CD14-positive monocyte (primary cell): ENCODE results near the gene GPATCH2. TPM values are rescaled to one million over a fixed set of nuclear protein-coding genes. Genes with fewer than 3 reads are reported as not detected.

Experiments used
- DNase-seq, 3 donors: peaks; one replicate each; pipeline ENCODE4 v3.0.0-alpha.2; 2011 to 2022
- H2AFZ ChIP-seq: 2 replicates; pipeline ENCODE4 v1.6.0; 2012; ENCODE audit warnings: mild to moderate bottlenecking, low read depth, low read length, inconsistent platforms; ENCODE audit not compliant: insufficient read depth, poor library complexity, severe bottlenecking
- H3K27ac ChIP-seq, 2 donors: 1 replicate in 1 of 2; 2 replicates in 1 of 2; pipeline ENCODE4 v1.5.1; 2012 to 2013; ENCODE audit warnings: low read length in 2 of 2, control low read depth in 1 of 2, inconsistent platforms in 1 of 2, low read depth in 1 of 2, mild to moderate bottlenecking in 1 of 2
- H3K27me3 ChIP-seq, 2 donors: one replicate each; pipeline versions ENCODE4 v1.6.0 to v1.6.1; 2011 to 2013; ENCODE audit warnings: low read length in 2 of 2; ENCODE audit not compliant: control insufficient read depth in 2 of 2, insufficient read depth in 2 of 2
- H3K36me3 ChIP-seq, 2 donors: replicated peaks in 1 of 2; 1 replicate in 1 of 2; 2 replicates in 1 of 2; pipeline versions ENCODE4 v1.5.1 to v1.6.1; 2012 to 2013; ENCODE audit warnings: low read length in 2 of 2, control low read depth in 1 of 2, inconsistent platforms in 1 of 2, mild to moderate bottlenecking in 1 of 2; ENCODE audit not compliant: insufficient read depth in 2 of 2, control insufficient read depth in 1 of 2
- H3K4me1 ChIP-seq, 2 donors: 1 replicate in 1 of 2; 2 replicates in 1 of 2; pipeline versions ENCODE4 v1.5.1 to v1.6.1; 2012 to 2013; ENCODE audit warnings: low read length in 2 of 2, control low read depth in 1 of 2, inconsistent platforms in 1 of 2, mild to moderate bottlenecking in 1 of 2, moderate library complexity in 1 of 2; ENCODE audit not compliant: insufficient read depth in 2 of 2, control insufficient read depth in 1 of 2
- H3K4me2 ChIP-seq: replicated peaks from 2 replicates; pipeline ENCODE3; 2012; ENCODE audit warnings: low read length, moderate library complexity, mild to moderate bottlenecking; ENCODE audit not compliant: poor library complexity, severe bottlenecking; ENCODE audit errors: extremely low read depth
- H3K4me3 ChIP-seq, 3 experiments: fragments of 200-600 bp in 1 of 3; sonication (generic) in 1 of 3; replicated peaks in 1 of 3; 1 replicate in 2 of 3; 2 replicates in 1 of 3; pipeline ENCODE4 v1.5.1; 2011 to 2013; ENCODE audit warnings: low read length in 3 of 3, mild to moderate bottlenecking in 3 of 3, control low read depth in 2 of 3, low read depth in 2 of 3, inconsistent platforms in 1 of 3, moderate library complexity in 1 of 3
- H3K79me2 ChIP-seq: 2 replicates; pipeline ENCODE4 v1.6.0; 2012; ENCODE audit warnings: mild to moderate bottlenecking, control low read depth, inconsistent platforms, low read length, moderate library complexity; ENCODE audit not compliant: insufficient read depth
- H3K9ac ChIP-seq: 2 replicates; pipeline ENCODE4 v1.6.0; 2017; ENCODE audit warnings: low read length, mild to moderate bottlenecking; ENCODE audit not compliant: insufficient read depth, poor library complexity, severe bottlenecking
- H3K9me3 ChIP-seq, 2 donors: replicated peaks in 1 of 2; 1 replicate in 1 of 2; 2 replicates in 1 of 2; pipeline versions ENCODE4 v1.5.1 to v1.6.1; 2012 to 2013; ENCODE audit warnings: low read length in 2 of 2, control low read depth in 1 of 2; ENCODE audit not compliant: control insufficient read depth in 1 of 2, insufficient read depth in 1 of 2
- H4K20me1 ChIP-seq: 2 replicates; pipeline ENCODE4 v1.6.0; 2012; ENCODE audit warnings: mild to moderate bottlenecking, low read length, control low read depth, moderate library complexity; ENCODE audit not compliant: insufficient read depth
- H3K27ac Mint-ChIP-seq, 7 donors: one replicate each; pipeline ENCODE4 v1.8.0; 2020; ENCODE audit warnings: mild to moderate bottlenecking in 7 of 7, mixed read lengths in 7 of 7, moderate library complexity in 6 of 7, inconsistent platforms in 2 of 7
- H3K27me3 Mint-ChIP-seq, 3 donors: one replicate each; pipeline ENCODE4 v1.8.0; 2021 to 2022; ENCODE audit warnings: low read depth in 3 of 3, mild to moderate bottlenecking in 3 of 3, mixed read lengths in 3 of 3, moderate library complexity in 3 of 3, inconsistent platforms in 1 of 3
- H3K36me3 Mint-ChIP-seq, 2 donors: one replicate each; pipeline ENCODE4 v1.8.0; 2020; ENCODE audit warnings: mixed read lengths in 2 of 2, inconsistent platforms in 1 of 2, mild to moderate bottlenecking in 1 of 2
- H3K4me1 Mint-ChIP-seq: one replicate; pipeline ENCODE4 v1.8.0; 2020; ENCODE audit warnings: mild to moderate bottlenecking, mixed read lengths
- H3K4me3 Mint-ChIP-seq, 2 donors: one replicate each; pipeline ENCODE4 v1.8.0; 2020; ENCODE audit warnings: mild to moderate bottlenecking in 2 of 2, mixed read lengths in 2 of 2, moderate library complexity in 1 of 2
- H3K9me3 Mint-ChIP-seq, 7 donors: one replicate each; pipeline ENCODE4 v1.8.0; 2020 to 2022; ENCODE audit warnings: mixed read lengths in 7 of 7, mild to moderate bottlenecking in 6 of 7, moderate library complexity in 6 of 7, inconsistent platforms in 2 of 7
- WGBS: methylation state at CpG from one replicate; pipeline ENCODE4 v1.1.5; 2013; ENCODE audit warnings: missing lambda C conversion rate; ENCODE audit not compliant: insufficient coverage; 5-methylcytosine and 5-hydroxymethylcytosine counted together
- intact Hi-C, 2 donors: fragments of 100-400 bp; cut with micrococcal nuclease; formaldehyde crosslinking; loops; one replicate each; pipeline versions ENCODE4 v1.15.0 to v1.15.1; 2023
- polyA plus RNA-seq, 3 donors: library from polyadenylated mRNA; depleted of rRNA in 1 of 3; unstranded in 2 of 3; stranded (reverse) in 1 of 3; fragments of 300-500 nt in 2 of 3; fragments of >200 nt in 1 of 3; fragmentation: Illumina TruSeq in 2 of 3; gene quantifications; 1 replicate in 2 of 3; 2 replicates in 1 of 3; pipeline ENCODE4 v1.2.3, GENCODE V29; 2012 to 2021
- TF ChIP-seq, protein P1 (sequence below): fragments of 200-600 bp; IDR thresholded peaks from one replicate; pipeline ENCODE4 v1.8.0; 2022; ENCODE audit warnings: antibody characterized with exemption, mild to moderate bottlenecking

The GPATCH2 gene
- polyA plus RNA-seq, 3 donors = 1.8 to 3.4 (median 1.9) TPM

DNA sequence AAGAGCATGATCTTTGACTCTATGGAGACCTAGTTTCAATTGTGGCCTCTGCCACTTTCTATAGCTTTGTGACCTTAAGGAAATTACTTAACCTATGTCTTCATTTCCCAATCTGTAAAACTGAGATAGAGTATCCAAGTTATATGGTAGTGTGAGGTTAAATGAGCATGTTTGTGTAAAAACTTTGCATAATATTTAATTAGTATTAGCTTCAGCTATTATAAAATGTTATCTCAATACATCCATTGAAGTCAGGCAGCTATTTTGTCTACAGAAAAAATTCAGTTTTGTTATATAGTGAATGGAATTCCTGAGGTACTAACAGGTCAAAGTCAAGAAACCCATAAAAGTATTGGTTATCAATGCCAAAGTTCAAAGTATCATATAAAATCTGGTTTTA is 53.6 kb downstream of the GPATCH2 start:
- H3K27ac ChIP-seq = no peak overlapping the region
- no peaks in the 10 kb centered on the region for H3K9me3 ChIP-seq
- H3K4me1 ChIP-seq = no peaks in the 10 kb centered on the region
- H3K36me3 ChIP-seq = no peaks in the 10 kb centered on the region
- no peak overlapping the region for H2AFZ ChIP-seq
- H3K27ac Mint-ChIP-seq = no peak overlapping the region
- H4K20me1 ChIP-seq = no peaks in the 10 kb centered on the region
- H3K4me3 Mint-ChIP-seq = no peak overlapping the region
- no peaks in the 10 kb centered on the region for H3K27me3 ChIP-seq
- H3K4me2 ChIP-seq = no peak overlapping the region
- H3K4me3 ChIP-seq = no peak overlapping the region
- H3K79me2 ChIP-seq = no peaks in the 10 kb centered on the region
- no peaks in the 10 kb centered on the region for H3K9me3 Mint-ChIP-seq
- peaks cover 0 to 2% (median 0%) of the 10 kb centered on the region in 3 donors for H3K27me3 Mint-ChIP-seq
- no peaks in the 10 kb centered on the region for H3K4me1 Mint-ChIP-seq
- no peaks in the 10 kb centered on the region for H3K36me3 Mint-ChIP-seq
- H3K9ac ChIP-seq = no peak overlapping the region
- intact Hi-C loops = no loop called here
- TF ChIP-seq, protein P1, sequence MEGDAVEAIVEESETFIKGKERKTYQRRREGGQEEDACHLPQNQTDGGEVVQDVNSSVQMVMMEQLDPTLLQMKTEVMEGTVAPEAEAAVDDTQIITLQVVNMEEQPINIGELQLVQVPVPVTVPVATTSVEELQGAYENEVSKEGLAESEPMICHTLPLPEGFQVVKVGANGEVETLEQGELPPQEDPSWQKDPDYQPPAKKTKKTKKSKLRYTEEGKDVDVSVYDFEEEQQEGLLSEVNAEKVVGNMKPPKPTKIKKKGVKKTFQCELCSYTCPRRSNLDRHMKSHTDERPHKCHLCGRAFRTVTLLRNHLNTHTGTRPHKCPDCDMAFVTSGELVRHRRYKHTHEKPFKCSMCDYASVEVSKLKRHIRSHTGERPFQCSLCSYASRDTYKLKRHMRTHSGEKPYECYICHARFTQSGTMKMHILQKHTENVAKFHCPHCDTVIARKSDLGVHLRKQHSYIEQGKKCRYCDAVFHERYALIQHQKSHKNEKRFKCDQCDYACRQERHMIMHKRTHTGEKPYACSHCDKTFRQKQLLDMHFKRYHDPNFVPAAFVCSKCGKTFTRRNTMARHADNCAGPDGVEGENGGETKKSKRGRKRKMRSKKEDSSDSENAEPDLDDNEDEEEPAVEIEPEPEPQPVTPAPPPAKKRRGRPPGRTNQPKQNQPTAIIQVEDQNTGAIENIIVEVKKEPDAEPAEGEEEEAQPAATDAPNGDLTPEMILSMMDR = no peak
- no peak for DNase-seq

- DNase-seq = no peak
- Mint-ChIP-seq H3K4me3 (no peak overlapping the region), H3K27ac (no peak overlapping the region), H3K36me3 (no peaks in the 10 kb centered on the region), H3K4me1 (no peaks in the 10 kb centered on the region), H3K27me3 (no peaks in the 10 kb centered on the region), H3K9me3 (peaks cover 0 to 4% (median 0%) of the 10 kb centered on the region in 7 donors)
- Histone ChIP-seq H2AFZ (no peak overlapping the region), H3K79me2 (no peaks in the 10 kb centered on the region), H3K4me1 (no peaks in the 10 kb centered on the region), H3K9ac (no peak overlapping the region), H3K27me3 (no peaks in the 10 kb centered on the region), H3K27ac (no peak overlapping the region), H3K4me2 (no peak overlapping the region), H3K9me3 (no peaks in the 10 kb centered on the region), H3K36me3 (no peaks in the 10 kb centered on the region), H4K20me1 (no peaks in the 10 kb centered on the region), H3K4me3 (no peak overlapping the region)
- 93% methylated on average over 2 of the region's 6 CpGs for WGBS
- TF ChIP-seq, protein P1 = no peak
- intact Hi-C loops = no loop called here
These were observed 56.5 kb downstream of the GPATCH2 start for GRCh38 chr1:217574265-217574949.
